Activated naive CD4-positive, alpha-beta T cell treated with Interleukin-2 at 50 U/mL for 16 hours (primary cell): ENCODE measurements around the gene B4GALT5.

Experiments used
- DNase-seq: peaks from one replicate; pipeline ENCODE4 v3.0.0-alpha.2; 2020

Gene B4GALT5

GRCh38 chr20:49601153-49601924, 112.3 kb downstream of the B4GALT5 start:
- no peak for DNase-seq

- DNase-seq = no peak
Measured at GRCh38 chr20:49599746-49600113, 113.9 kb downstream of the B4GALT5 start.

DNA sequence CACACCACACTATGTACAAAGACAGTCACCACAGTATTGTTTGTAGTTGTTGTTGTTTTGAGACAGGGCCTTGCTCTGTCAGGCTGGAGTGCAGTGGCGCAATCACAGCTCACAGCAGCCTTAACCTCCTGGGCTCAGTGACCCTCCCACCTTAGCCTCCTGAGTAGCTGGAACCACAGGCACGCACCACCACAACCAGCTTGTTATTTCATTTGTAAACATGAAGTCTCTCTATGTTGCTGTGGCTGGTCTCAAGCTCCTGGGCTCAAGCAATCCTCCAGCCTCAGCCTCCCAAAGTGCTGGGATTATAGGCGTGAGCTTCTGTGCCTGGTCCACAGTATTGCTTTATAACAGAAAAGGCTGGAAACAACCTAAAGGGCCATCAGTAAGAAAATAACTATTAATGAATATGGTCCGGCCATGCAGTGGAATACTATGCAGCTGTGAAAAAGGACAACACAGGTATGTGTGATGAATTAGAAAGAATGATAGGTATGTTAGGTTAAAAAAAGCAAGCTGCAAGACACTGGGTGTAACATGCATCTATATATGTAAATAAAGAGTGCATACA, 115.8 kb downstream of the B4GALT5 start:
- no peak for DNase-seq

DNA sequence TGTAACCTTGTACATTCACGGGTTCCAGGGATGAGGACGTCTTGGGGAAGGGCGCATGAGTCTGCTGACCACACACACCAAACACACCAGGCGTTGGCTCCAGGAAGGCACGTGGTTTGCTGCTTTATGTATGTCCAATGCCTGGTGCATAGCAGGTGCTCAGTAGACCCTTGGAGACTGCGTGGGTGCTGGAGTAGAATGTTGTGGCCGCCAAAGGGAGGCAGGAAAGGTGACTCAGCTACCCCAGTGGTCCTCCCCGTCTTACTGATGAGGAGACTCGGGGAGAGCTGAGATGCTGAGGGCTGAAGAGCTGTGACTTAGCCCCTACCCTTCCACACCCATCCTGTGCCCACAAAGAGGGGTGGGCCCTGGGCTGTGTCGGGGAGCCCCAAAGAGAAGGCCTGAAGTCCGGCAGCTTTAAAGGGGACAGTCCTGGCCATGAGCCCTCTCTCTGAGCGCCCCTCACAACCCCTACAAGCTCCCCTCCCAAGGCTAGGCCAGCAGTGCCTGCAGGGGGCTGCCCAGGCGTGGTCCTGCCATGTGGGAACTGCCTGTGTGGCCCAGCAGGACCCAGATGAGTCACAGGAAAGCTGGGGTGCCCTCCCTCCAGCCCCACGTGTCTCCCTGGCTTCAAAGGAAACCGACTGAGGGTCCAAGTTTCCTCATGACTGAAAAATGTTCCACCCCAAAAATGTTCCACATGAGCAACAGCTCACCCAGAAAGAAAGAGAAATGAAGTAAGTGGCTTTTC, 117.7 kb downstream of the B4GALT5 start:
- peak; percentile 81 for DNase-seq

DNA sequence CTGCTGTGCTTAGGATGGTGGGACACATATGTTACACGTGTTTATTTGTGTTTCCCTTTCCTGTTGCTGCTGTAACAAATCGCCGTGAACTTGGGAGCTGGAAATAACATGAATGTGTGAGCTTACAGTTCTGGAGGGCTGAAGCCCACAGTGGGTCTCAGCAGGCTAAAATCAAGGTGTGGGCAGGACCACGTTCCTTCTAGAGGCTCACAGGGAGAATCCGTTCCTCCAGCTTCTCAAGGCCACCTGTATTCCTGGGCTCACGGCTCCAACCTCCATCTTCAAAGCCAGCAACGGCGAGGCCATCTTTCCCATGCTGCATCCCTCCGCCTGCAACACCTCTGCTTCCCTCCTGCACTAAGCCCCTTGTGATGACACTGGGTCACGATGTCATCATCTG, 118.3 kb downstream of the B4GALT5 start:
- peak; percentile 9 for DNase-seq

GRCh38 chr20:49594931-49595315, 118.8 kb downstream of the B4GALT5 start:
- no peak for DNase-seq

- DNase-seq = peak; percentile 79
Measured at GRCh38 chr20:49594143-49594930, 119.3 kb downstream of the B4GALT5 start.

DNA sequence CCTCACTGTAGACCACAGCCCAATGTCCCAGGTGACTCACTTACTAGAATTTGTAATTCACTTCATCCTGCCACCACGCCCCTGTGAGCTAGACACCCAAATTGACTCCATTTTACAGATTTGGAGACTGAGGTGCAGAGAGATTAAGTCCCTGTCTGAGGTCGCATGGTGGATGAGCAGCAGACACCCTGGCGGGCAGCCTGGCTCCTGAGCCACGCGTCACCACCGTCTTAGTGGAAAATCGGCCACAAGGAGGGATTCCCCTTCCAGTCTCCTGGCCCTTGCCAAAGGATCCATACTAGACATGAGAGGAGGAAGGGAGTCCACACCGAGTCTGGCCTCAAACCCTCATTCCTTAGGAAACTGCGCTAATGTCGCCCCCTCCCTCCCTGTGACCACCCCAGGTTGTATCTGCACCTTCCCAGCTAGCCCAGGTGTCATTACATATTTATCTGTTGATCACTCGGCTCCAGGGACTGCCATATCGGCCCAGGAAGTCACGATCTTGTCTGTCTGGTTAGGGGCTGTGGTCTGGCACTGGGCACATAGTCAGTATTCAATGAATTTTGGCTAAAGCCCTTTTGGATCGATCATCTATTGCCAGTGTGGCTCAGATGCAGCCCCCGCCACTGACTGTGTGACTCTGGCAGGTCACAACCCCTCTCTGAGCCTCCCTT, 120.1 kb downstream of the B4GALT5 start:
- DNase-seq = peak; percentile 42

DNA sequence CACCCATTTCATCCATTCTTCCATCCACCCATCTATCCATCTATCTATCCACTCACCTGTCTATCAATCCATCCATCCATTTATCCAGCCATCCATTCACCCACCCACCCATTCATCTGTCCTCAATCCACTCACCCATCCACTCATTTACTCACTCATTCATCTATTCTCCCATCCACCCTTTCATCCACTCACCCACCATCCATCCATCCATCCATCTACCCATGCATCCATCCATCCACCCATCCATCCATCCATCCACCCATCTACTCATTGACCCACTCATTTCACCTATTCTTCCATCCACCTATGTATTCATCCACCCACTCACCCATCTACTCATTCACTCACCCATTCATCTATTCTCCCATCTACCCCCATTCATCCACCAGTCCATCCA, 121.6 kb downstream of the B4GALT5 start:
- no peak for DNase-seq

DNA sequence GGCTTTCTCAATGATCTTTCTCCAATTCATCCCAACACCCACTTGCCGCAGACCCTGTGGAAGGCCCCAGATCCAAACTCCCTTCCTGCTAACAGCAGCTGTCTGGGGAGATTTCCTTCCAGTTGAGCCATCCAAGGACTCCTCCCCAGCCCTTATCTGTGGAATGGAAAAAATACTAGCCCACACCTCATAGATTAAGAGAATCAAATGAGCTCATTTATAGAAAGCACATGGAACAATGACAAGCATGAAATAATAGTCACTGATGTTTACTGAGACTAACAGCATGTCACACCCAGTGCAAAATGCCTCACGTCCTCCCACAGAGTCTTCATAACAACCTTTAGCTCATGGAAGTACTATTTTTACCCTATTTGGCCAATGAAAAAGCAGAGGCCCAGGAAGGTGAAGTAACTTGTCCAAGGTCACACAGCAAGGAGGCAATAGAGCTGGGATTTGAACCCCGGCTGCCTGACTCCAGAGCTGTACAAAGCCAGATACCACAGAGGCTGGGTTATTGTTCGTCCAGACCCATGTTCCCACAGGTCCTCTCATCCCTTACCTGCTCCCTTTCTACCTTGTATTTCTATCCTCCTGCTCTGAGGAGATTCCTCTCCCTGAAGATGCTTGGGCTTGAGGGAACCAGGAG, 122.3 kb downstream of the B4GALT5 start:
- DNase-seq = peak; percentile 36

DNA sequence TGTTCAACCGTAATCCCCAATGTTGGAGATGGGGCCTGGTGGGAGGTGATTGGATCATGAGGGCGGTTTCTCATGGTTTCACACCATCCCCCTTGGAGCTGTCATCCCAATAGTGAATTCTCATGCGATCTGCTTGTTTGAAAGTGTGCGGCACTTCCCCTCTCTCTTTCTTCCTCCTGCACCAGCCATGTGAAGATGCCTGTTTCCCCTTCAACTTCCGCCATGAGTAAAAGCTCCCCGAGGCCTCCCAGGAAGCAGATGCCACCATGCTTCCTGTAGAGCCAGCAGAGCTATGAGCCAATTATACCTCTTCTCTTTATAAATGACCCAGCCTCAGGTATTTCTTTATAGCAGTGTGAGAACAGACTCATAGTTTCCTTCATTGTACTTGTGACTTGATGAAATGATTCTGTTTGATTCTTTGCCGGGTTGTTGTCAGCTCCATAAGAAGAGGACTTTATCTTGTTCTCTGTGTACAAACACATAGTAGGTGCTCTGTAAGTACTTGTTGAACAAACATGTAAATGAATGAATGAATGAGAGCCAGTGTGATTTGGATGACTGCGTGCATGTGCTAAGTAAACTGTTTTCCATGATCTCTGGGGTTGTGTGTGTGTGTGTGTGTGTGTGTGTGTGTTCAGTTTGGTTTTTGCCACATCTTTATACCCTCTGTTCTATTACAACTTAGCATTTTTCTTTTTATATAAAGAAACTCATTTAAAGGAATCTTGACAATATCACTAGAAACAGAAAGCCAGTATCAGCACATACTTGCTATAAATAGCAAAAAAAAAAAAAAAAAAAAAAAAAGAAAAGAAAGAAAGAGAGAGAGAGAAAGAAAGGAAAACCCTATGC, 123.3 kb downstream of the B4GALT5 start:
- no peak for DNase-seq

DNA sequence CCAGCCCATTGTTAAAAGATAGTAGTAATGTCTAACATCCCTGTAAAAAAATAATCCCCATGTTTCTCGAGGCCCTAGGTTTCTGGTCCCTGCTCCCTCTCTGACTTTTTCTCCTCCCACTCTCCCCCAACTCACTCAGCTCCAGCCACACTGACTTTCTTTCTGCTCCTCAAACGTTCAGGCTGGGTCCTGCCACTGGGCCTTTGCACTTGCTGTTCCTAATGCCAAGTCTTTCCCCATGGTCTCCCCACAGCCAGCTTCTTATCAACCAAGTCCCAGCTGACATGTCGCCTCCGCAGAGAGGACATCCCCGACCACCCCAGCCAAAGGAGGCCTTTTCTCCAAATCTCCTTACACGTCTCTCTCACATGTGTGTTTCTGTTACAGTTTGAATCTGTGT, 123.9 kb downstream of the B4GALT5 start:
- no peak for DNase-seq

GRCh38 chr20:49587111-49587570, 126.5 kb downstream of the B4GALT5 start:
- DNase-seq = no peak

DNA sequence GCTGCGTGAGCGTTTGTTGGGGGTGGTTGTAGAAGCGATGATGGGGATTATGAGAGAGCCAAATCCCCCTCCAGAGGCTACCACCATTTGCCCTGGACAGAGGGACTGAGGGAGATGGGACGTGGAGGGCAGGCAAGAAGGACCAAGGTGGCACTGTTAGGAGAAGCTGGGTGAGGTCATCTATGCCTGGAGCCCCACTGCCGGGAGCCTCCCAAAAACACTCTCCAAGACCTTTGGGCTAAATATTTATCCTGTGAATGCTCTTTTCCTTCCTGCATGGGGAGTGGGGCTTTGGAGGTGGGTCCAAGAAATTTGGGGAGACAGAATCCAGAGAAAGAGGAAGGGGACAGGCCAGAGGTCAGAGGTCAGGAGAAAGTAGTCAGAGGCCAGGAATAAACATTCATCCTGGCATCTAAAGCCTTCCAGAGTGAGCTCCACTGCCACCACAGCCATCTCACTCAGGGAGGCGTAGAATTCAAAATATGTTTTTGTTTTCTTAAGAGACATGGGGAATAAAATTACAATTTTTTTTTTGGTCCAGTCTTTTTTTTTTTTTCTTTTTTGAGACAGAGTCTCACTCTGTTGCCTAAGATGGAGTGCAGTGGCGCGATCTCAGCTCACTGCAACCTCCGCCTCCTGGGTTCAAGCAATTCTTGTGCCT, 128.0 kb downstream of the B4GALT5 start:
- DNase-seq = no peak

- DNase-seq = no peak
Measured at GRCh38 chr20:49584418-49585382, 129.0 kb downstream of the B4GALT5 start.

DNA sequence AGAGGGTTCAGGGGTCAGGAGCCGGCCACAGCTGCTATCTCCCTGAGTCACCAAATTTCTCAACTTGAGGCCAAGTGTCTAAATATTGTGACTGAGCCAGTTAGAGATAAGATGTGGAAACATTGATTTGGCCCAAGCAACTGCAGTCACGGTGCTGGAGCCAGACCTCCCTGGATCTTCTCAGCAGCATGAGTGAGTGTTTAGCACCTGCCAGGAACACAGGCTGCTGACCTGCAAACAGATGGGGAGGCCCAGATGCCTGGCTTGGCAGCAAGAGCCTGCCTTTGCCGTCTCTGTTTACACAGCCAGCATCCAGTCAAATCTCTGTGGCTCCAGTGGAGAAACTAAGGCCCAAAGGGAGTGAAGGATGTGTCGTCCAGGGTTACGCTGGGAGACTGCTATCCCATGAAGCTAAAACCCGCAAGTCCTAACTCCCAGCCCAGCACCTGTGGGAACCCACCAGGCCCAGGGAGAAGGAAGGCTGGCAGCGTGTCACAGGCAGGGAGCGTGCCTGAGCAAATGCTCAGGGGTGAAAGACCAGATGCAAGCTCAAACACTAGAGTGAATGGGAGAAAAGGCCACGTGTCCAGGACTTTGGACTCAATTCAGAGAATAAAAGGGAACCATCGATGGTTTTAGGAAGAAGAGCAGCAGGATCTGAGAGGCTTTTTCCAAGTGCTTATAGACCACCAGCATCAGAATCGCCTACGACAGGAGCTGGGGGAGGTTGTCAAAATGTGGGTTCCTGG, 129.8 kb downstream of the B4GALT5 start:
- DNase-seq = no peak

- DNase-seq = no peak
Measured at GRCh38 chr20:49583343-49583668, 130.4 kb downstream of the B4GALT5 start.
